Upper lobe of left lung (tissue), 4 donors: ENCODE results near the gene PAK4.

ENCODE experiments used
- CTCF ChIP-seq, 6 experiments: fragments of 450-650 bp in 4 of 6; fragments of 200-600 bp in 2 of 6; sonication (generic) in 2 of 6; IDR thresholded peaks; one replicate each; pipeline ENCODE4 v1.5.1; 2016 to 2019; ENCODE audit warnings: antibody characterized with exemption in 6 of 6
- POLR2A ChIP-seq, 4 donors: fragments of 450-650 bp; IDR thresholded peaks; one replicate each; pipeline ENCODE4 v1.5.1; 2016 to 2017; ENCODE audit warnings: antibody characterized with exemption in 4 of 4, mild to moderate bottlenecking in 2 of 4

GRCh38 chr19:39165857-39166256 lies 40.3 kb downstream of the PAK4 start:
- no peak for TF ChIP-seq CTCF (IDR thresholded peaks at IDR 0.05)
- no peak for TF ChIP-seq POLR2A (IDR thresholded peaks at IDR 0.05)
